Measurements from ENCODE around the gene CLDN6. TPM values are rescaled to one million over a fixed set of nuclear protein-coding genes. Genes with fewer than 3 reads are reported as not detected.

CLDN6 gene
- total and polyA plus RNA-seq, 9 of the 15 experiments (the other 6 are each of a cell fraction or from before 2014, with no cell fraction given): 0.22 to 0.75 (median 0.38) TPM; not detected in 3

DNA sequence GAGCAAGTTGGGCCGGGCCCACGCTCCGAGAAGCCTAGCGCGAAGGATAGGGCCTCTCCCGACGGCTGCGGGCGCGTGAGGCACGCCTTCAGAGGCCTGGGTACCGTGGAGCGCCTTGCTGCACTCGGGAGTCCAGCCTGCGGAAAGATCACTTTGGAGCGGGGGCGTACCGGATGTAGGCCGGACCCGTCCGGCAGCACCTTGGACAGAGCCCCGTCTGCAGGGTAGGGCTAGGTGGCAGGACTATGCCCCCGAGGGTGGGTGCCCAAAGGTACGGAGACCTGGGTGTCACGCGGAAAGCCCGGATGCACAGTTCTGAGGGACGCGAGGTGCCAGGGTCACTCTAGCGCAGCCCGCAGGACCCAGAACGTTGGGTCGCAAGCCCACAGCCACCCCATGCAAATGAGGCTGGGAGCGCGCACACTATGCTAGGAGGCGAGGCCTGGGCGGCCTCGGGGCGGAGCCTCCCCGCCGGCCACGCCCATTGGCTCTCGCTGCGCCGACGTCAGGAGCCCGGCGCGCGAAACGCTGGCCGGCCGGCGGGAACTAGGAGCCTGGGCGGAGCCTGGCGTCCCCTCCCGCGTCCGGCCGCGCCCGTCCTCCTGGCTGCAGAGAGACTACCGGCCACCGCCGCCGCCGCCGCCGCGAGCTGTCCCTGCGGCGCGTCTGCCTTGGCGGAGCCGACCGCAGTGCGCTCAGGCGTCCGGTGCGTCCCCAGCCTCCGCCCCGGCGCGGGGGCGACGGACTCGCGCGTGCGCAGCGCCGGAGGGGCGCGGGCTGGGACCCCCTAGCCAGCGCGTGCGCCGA is 49.0 kb downstream of the CLDN6 start, which contains the start of gene PAQR4 (continued):
- TF ChIP-seq, protein P1, sequence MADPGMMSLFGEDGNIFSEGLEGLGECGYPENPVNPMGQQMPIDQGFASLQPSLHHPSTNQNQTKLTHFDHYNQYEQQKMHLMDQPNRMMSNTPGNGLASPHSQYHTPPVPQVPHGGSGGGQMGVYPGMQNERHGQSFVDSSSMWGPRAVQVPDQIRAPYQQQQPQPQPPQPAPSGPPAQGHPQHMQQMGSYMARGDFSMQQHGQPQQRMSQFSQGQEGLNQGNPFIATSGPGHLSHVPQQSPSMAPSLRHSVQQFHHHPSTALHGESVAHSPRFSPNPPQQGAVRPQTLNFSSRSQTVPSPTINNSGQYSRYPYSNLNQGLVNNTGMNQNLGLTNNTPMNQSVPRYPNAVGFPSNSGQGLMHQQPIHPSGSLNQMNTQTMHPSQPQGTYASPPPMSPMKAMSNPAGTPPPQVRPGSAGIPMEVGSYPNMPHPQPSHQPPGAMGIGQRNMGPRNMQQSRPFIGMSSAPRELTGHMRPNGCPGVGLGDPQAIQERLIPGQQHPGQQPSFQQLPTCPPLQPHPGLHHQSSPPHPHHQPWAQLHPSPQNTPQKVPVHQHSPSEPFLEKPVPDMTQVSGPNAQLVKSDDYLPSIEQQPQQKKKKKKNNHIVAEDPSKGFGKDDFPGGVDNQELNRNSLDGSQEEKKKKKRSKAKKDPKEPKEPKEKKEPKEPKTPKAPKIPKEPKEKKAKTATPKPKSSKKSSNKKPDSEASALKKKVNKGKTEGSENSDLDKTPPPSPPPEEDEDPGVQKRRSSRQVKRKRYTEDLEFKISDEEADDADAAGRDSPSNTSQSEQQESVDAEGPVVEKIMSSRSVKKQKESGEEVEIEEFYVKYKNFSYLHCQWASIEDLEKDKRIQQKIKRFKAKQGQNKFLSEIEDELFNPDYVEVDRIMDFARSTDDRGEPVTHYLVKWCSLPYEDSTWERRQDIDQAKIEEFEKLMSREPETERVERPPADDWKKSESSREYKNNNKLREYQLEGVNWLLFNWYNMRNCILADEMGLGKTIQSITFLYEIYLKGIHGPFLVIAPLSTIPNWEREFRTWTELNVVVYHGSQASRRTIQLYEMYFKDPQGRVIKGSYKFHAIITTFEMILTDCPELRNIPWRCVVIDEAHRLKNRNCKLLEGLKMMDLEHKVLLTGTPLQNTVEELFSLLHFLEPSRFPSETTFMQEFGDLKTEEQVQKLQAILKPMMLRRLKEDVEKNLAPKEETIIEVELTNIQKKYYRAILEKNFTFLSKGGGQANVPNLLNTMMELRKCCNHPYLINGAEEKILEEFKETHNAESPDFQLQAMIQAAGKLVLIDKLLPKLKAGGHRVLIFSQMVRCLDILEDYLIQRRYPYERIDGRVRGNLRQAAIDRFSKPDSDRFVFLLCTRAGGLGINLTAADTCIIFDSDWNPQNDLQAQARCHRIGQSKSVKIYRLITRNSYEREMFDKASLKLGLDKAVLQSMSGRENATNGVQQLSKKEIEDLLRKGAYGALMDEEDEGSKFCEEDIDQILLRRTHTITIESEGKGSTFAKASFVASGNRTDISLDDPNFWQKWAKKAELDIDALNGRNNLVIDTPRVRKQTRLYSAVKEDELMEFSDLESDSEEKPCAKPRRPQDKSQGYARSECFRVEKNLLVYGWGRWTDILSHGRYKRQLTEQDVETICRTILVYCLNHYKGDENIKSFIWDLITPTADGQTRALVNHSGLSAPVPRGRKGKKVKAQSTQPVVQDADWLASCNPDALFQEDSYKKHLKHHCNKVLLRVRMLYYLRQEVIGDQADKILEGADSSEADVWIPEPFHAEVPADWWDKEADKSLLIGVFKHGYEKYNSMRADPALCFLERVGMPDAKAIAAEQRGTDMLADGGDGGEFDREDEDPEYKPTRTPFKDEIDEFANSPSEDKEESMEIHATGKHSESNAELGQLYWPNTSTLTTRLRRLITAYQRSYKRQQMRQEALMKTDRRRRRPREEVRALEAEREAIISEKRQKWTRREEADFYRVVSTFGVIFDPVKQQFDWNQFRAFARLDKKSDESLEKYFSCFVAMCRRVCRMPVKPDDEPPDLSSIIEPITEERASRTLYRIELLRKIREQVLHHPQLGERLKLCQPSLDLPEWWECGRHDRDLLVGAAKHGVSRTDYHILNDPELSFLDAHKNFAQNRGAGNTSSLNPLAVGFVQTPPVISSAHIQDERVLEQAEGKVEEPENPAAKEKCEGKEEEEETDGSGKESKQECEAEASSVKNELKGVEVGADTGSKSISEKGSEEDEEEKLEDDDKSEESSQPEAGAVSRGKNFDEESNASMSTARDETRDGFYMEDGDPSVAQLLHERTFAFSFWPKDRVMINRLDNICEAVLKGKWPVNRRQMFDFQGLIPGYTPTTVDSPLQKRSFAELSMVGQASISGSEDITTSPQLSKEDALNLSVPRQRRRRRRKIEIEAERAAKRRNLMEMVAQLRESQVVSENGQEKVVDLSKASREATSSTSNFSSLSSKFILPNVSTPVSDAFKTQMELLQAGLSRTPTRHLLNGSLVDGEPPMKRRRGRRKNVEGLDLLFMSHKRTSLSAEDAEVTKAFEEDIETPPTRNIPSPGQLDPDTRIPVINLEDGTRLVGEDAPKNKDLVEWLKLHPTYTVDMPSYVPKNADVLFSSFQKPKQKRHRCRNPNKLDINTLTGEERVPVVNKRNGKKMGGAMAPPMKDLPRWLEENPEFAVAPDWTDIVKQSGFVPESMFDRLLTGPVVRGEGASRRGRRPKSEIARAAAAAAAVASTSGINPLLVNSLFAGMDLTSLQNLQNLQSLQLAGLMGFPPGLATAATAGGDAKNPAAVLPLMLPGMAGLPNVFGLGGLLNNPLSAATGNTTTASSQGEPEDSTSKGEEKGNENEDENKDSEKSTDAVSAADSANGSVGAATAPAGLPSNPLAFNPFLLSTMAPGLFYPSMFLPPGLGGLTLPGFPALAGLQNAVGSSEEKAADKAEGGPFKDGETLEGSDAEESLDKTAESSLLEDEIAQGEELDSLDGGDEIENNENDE (IDR thresholded peaks at IDR 0.05; ENCODE audit: low read depth, low read length): no peak
- TF ChIP-seq SMARCA4 (IDR thresholded peaks at IDR 0.05) (peak; percentile 72), RUNX1 (IDR thresholded peaks at IDR 0.05; ENCODE audit: low read depth) (no peak), TAF9B (IDR thresholded peaks at IDR 0.05; ENCODE audit: partially characterized antibody) (no peak), RFX7 (CRISPR knock-in tag; IDR thresholded peaks at IDR 0.05) (no peak)
- TF ChIP-seq, protein P2, sequence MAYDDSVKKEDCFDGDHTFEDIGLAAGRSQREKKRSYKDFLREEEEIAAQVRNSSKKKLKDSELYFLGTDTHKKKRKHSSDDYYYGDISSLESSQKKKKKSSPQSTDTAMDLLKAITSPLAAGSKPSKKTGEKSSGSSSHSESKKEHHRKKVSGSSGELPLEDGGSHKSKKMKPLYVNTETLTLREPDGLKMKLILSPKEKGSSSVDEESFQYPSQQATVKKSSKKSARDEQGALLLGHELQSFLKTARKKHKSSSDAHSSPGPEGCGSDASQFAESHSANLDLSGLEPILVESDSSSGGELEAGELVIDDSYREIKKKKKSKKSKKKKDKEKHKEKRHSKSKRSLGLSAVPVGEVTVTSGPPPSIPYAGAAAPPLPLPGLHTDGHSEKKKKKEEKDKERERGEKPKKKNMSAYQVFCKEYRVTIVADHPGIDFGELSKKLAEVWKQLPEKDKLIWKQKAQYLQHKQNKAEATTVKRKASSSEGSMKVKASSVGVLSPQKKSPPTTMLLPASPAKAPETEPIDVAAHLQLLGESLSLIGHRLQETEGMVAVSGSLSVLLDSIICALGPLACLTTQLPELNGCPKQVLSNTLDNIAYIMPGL (CRISPR knock-in tag; IDR thresholded peaks at IDR 0.05): peak; percentile 84
- TF ChIP-seq, protein P3, sequence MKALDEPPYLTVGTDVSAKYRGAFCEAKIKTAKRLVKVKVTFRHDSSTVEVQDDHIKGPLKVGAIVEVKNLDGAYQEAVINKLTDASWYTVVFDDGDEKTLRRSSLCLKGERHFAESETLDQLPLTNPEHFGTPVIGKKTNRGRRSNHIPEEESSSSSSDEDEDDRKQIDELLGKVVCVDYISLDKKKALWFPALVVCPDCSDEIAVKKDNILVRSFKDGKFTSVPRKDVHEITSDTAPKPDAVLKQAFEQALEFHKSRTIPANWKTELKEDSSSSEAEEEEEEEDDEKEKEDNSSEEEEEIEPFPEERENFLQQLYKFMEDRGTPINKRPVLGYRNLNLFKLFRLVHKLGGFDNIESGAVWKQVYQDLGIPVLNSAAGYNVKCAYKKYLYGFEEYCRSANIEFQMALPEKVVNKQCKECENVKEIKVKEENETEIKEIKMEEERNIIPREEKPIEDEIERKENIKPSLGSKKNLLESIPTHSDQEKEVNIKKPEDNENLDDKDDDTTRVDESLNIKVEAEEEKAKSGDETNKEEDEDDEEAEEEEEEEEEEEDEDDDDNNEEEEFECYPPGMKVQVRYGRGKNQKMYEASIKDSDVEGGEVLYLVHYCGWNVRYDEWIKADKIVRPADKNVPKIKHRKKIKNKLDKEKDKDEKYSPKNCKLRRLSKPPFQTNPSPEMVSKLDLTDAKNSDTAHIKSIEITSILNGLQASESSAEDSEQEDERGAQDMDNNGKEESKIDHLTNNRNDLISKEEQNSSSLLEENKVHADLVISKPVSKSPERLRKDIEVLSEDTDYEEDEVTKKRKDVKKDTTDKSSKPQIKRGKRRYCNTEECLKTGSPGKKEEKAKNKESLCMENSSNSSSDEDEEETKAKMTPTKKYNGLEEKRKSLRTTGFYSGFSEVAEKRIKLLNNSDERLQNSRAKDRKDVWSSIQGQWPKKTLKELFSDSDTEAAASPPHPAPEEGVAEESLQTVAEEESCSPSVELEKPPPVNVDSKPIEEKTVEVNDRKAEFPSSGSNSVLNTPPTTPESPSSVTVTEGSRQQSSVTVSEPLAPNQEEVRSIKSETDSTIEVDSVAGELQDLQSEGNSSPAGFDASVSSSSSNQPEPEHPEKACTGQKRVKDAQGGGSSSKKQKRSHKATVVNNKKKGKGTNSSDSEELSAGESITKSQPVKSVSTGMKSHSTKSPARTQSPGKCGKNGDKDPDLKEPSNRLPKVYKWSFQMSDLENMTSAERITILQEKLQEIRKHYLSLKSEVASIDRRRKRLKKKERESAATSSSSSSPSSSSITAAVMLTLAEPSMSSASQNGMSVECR (CRISPR knock-in tag; IDR thresholded peaks at IDR 0.05): peak; percentile 98

Measured in K562 (cell line).